Measurements from ENCODE around the gene MACROD2. TPM values are rescaled to one million over a fixed set of nuclear protein-coding genes. Genes with fewer than 3 reads are reported as not detected.

MACROD2 gene
- total RNA-seq, 1 donor from 2014 or later: 2.4 TPM

DNA sequence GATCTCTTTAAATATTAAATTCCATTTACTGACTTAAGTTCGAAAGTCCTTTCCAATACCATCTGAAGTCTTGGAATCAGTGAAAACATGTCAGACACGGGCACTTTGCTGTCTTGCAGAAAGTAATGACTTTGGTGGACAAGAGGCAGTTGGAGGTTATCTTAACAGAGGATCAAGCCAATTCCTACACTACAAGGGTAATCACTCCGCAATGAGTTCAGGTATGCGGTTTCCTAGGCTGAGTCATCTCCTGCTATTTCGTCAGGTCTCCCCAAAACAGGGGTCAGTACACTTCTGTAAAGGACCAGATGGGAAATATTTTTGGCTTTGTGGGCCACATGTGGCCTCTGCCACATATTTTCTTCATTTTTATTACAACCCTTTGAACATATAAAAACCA is 1921.3 kb downstream of the MACROD2 start:
- Histone ChIP-seq H3K27me3 (ENCODE audit: insufficient read depth, low read length) (no peaks in the 10 kb centered on the region), H3K36me3 (ENCODE audit: insufficient read depth, low read length) (no peaks in the 10 kb centered on the region), H3K4me1 (ENCODE audit: insufficient read depth, low read length) (no peaks in the 10 kb centered on the region), H3K9ac (ENCODE audit: low read length) (no peak overlapping the region), H3K27ac (ENCODE audit: low read depth, low read length) (no peak overlapping the region), H3K9me3 (ENCODE audit: insufficient read depth, low read depth, low read length) (no peaks in the 10 kb centered on the region), H2AFZ (ENCODE audit: low read depth, low read length) (no peak overlapping the region), H3K4me3 (ENCODE audit: insufficient read depth, low read depth, low read length) (no peak overlapping the region), H3K79me2 (ENCODE audit: insufficient read depth, low read length) (no peaks in the 10 kb centered on the region), H3K4me2 (ENCODE audit: low read length) (no peak overlapping the region), H4K20me1 (ENCODE audit: insufficient read depth, low read length) (no peaks in the 10 kb centered on the region)
- DNase-seq (ENCODE audit: low read depth): no peak
- H3K27ac Mint-ChIP-seq (ENCODE audit: unreplicated experiment): no peak overlapping the region
- no peaks in the 10 kb centered on the region for H3K27me3 Mint-ChIP-seq (ENCODE audit: low read depth, unreplicated experiment)
- no peaks in the 10 kb centered on the region for H3K36me3 Mint-ChIP-seq (ENCODE audit: low read depth, unreplicated experiment)
- H3K4me3 Mint-ChIP-seq (ENCODE audit: unreplicated experiment): no peak overlapping the region
- no peak for FAIRE-seq
- H3K9me3 Mint-ChIP-seq (ENCODE audit: unreplicated experiment): peaks cover 4% of the 10 kb centered on the region
- no peak for TF ChIP-seq EZH2 (IDR thresholded peaks at IDR 0.05; ENCODE audit: insufficient read depth, low read length)
- TF ChIP-seq, protein P1, sequence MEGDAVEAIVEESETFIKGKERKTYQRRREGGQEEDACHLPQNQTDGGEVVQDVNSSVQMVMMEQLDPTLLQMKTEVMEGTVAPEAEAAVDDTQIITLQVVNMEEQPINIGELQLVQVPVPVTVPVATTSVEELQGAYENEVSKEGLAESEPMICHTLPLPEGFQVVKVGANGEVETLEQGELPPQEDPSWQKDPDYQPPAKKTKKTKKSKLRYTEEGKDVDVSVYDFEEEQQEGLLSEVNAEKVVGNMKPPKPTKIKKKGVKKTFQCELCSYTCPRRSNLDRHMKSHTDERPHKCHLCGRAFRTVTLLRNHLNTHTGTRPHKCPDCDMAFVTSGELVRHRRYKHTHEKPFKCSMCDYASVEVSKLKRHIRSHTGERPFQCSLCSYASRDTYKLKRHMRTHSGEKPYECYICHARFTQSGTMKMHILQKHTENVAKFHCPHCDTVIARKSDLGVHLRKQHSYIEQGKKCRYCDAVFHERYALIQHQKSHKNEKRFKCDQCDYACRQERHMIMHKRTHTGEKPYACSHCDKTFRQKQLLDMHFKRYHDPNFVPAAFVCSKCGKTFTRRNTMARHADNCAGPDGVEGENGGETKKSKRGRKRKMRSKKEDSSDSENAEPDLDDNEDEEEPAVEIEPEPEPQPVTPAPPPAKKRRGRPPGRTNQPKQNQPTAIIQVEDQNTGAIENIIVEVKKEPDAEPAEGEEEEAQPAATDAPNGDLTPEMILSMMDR (IDR thresholded peaks at IDR 0.05; ENCODE audit: insufficient read depth, low read depth, low read length): no peak
- H3K4me1 Mint-ChIP-seq (ENCODE audit: low read depth, unreplicated experiment): no peaks in the 10 kb centered on the region

GRCh38 chr20:15917283-15917682 is 1922.0 kb downstream of the MACROD2 start:
- H2AFZ ChIP-seq (ENCODE audit: low read depth, low read length): no peak overlapping the region
- Mint-ChIP-seq H3K27ac (ENCODE audit: unreplicated experiment) (no peak overlapping the region), H3K27me3 (ENCODE audit: low read depth, unreplicated experiment) (no peaks in the 10 kb centered on the region), H3K4me1 (ENCODE audit: low read depth, unreplicated experiment) (no peaks in the 10 kb centered on the region), H3K36me3 (ENCODE audit: low read depth, unreplicated experiment) (no peaks in the 10 kb centered on the region), H3K4me3 (ENCODE audit: unreplicated experiment) (no peak overlapping the region), H3K9me3 (ENCODE audit: unreplicated experiment) (peaks cover 4% of the 10 kb centered on the region)
- H3K27ac ChIP-seq (ENCODE audit: low read depth, low read length): no peak overlapping the region
- H3K9ac ChIP-seq (ENCODE audit: low read length): no peak overlapping the region
- no peak overlapping the region for H3K4me2 ChIP-seq (ENCODE audit: low read length)
- FAIRE-seq (no peak), DNase-seq (ENCODE audit: low read depth) (no peak)
- H3K4me1 ChIP-seq (ENCODE audit: insufficient read depth, low read length): no peaks in the 10 kb centered on the region
- H3K9me3 ChIP-seq (ENCODE audit: insufficient read depth, low read depth, low read length): no peaks in the 10 kb centered on the region
- H3K79me2 ChIP-seq (ENCODE audit: insufficient read depth, low read length): no peaks in the 10 kb centered on the region
- TF ChIP-seq, protein P1 (IDR thresholded peaks at IDR 0.05; ENCODE audit: insufficient read depth, low read depth, low read length): no peak
- no peak for TF ChIP-seq EZH2 (IDR thresholded peaks at IDR 0.05; ENCODE audit: insufficient read depth, low read length)
- H3K36me3 ChIP-seq (ENCODE audit: insufficient read depth, low read length): no peaks in the 10 kb centered on the region
- no peaks in the 10 kb centered on the region for H4K20me1 ChIP-seq (ENCODE audit: insufficient read depth, low read length)
- no peak overlapping the region for H3K4me3 ChIP-seq (ENCODE audit: insufficient read depth, low read depth, low read length)
- H3K27me3 ChIP-seq (ENCODE audit: insufficient read depth, low read length): no peaks in the 10 kb centered on the region

DNA sequence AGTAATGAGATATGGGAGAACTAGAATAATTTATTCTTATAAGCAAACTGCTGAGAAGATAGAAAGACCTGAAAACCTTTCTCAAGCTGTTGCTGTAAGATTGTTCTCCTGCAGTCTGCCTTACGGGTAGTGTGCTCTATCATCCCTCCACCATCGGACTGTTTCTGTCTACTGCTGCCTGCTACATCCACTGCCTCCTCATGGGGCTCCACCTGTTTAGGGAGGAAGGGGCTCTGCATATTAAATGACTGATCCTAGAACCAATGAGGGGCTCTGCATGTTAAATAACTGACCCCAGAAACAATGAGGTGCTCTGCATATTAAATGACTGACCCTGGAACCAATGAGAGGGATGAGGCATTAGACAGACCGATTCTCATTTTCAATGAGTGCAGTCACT is 1923.3 kb downstream of the MACROD2 start:
- no peak overlapping the region for H3K27ac Mint-ChIP-seq (ENCODE audit: unreplicated experiment)
- no peaks in the 10 kb centered on the region for H3K27me3 ChIP-seq (ENCODE audit: insufficient read depth, low read length)
- no peak overlapping the region for H3K27ac ChIP-seq (ENCODE audit: low read depth, low read length)
- no peaks in the 10 kb centered on the region for H3K36me3 ChIP-seq (ENCODE audit: insufficient read depth, low read length)
- H3K9ac ChIP-seq (ENCODE audit: low read length): no peak overlapping the region
- no peak for TF ChIP-seq EZH2 (IDR thresholded peaks at IDR 0.05; ENCODE audit: insufficient read depth, low read length)
- TF ChIP-seq, protein P1 (IDR thresholded peaks at IDR 0.05; ENCODE audit: insufficient read depth, low read depth, low read length): no peak
- no peaks in the 10 kb centered on the region for H3K79me2 ChIP-seq (ENCODE audit: insufficient read depth, low read length)
- DNase-seq (ENCODE audit: low read depth) (no peak), FAIRE-seq (no peak)
- no peaks in the 10 kb centered on the region for H3K36me3 Mint-ChIP-seq (ENCODE audit: low read depth, unreplicated experiment)
- H4K20me1 ChIP-seq (ENCODE audit: insufficient read depth, low read length): no peaks in the 10 kb centered on the region
- no peak overlapping the region for H3K4me3 Mint-ChIP-seq (ENCODE audit: unreplicated experiment)
- no peak overlapping the region for H2AFZ ChIP-seq (ENCODE audit: low read depth, low read length)
- no peaks in the 10 kb centered on the region for H3K4me1 ChIP-seq (ENCODE audit: insufficient read depth, low read length)
- H3K4me3 ChIP-seq (ENCODE audit: insufficient read depth, low read depth, low read length): no peak overlapping the region
- H3K27me3 Mint-ChIP-seq (ENCODE audit: low read depth, unreplicated experiment): no peaks in the 10 kb centered on the region
- no peaks in the 10 kb centered on the region for H3K9me3 ChIP-seq (ENCODE audit: insufficient read depth, low read depth, low read length)
- H3K4me2 ChIP-seq (ENCODE audit: low read length): no peak overlapping the region
- peaks cover 4% of the 10 kb centered on the region for H3K9me3 Mint-ChIP-seq (ENCODE audit: unreplicated experiment)
- H3K4me1 Mint-ChIP-seq (ENCODE audit: low read depth, unreplicated experiment): no peaks in the 10 kb centered on the region
